GM20000 (cell line): Measurements from ENCODE around the gene HMCN2.

Source experiments
- DNase-seq: peaks from one replicate; pipeline ENCODE4 v3.0.0; 2012; ENCODE audit warnings: low spot score
- TF ChIP-seq, protein P1 (sequence below): IDR thresholded peaks from 2 replicates; pipeline ENCODE4 v1.5.1; 2012; ENCODE audit warnings: mild to moderate bottlenecking, control low read depth; ENCODE audit errors: extremely low read depth, missing control alignments

The HMCN2 gene

DNA sequence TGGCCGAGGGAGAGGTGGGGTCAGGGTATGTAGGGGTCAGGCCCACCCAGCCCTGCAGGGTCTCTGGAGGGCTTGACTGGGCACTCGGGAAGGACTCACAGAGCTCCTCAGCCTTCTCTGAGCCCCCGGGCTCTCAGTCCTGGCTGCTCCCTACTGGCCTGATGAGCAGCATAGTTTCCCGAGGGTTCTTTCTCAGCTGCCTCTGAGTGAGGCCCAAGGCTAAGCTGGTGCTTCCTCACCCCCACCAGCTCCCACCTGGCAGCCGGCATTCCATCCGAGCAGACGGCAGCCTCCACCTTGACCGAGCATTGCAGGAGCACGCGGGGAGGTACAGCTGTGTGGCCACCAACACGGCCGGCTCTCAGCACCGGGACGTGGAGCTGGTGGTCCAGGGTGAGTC lies 56.0 kb downstream of the HMCN2 start:
- DNase-seq, result no peak
- TF ChIP-seq, protein P1, sequence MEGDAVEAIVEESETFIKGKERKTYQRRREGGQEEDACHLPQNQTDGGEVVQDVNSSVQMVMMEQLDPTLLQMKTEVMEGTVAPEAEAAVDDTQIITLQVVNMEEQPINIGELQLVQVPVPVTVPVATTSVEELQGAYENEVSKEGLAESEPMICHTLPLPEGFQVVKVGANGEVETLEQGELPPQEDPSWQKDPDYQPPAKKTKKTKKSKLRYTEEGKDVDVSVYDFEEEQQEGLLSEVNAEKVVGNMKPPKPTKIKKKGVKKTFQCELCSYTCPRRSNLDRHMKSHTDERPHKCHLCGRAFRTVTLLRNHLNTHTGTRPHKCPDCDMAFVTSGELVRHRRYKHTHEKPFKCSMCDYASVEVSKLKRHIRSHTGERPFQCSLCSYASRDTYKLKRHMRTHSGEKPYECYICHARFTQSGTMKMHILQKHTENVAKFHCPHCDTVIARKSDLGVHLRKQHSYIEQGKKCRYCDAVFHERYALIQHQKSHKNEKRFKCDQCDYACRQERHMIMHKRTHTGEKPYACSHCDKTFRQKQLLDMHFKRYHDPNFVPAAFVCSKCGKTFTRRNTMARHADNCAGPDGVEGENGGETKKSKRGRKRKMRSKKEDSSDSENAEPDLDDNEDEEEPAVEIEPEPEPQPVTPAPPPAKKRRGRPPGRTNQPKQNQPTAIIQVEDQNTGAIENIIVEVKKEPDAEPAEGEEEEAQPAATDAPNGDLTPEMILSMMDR, result no peak

DNA sequence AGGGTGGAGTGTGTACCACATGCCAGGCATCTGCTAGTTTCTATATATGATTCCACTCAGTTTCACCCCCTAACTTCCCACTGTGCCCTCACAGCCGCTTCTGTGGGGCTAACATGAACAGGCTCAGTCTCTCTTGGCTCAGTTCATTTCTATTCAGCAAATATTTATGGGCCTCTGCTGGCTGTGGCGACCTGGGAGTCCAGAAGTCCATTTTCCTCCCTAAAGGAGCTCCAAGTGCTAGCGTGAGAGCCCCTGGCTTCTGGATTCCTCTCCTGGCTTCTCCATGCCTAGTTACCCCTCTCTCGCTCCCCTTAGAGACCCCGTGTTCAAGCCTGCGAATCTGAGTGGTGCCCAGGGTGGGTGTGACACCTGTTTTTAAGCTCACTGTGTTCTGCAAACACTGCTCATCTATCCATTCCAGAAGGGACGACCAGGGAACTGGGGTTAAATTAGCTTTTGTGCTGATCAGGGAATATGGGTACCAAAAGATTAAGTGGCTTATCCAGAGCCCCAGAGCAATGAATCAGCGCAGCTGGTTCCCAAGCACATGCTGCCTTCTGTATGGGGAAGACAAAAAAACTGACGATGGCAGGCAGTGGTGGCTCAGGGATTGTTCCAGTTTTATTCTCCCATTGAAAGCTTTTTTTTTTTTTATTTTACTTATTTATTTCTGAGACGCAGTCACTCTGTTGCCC lies 57.6 kb downstream of the HMCN2 start:
- no peak for DNase-seq
- TF ChIP-seq, protein P1, result no peak

DNA sequence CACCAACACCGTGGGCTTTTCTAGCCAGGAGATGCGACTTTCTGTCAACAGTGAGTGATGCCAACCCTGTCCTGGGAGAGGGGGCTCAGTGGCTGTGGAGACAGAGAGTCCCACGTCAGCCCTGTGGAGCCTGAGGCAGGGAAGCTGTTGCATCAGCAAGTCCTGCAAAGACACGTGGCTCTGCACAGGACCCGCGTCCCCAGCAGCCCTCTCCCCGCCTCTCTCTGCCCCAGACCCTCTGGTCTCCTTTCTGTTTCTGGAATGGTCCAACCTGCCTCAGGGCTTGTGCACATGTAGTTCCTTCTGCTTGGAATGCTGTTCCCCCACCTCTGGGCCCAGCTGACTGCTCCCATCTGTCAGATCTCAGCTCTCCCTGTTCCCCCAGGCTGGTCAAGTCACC lies 60.4 kb downstream of the HMCN2 start:
- TF ChIP-seq, protein P1, result no peak
- no peak for DNase-seq

DNA sequence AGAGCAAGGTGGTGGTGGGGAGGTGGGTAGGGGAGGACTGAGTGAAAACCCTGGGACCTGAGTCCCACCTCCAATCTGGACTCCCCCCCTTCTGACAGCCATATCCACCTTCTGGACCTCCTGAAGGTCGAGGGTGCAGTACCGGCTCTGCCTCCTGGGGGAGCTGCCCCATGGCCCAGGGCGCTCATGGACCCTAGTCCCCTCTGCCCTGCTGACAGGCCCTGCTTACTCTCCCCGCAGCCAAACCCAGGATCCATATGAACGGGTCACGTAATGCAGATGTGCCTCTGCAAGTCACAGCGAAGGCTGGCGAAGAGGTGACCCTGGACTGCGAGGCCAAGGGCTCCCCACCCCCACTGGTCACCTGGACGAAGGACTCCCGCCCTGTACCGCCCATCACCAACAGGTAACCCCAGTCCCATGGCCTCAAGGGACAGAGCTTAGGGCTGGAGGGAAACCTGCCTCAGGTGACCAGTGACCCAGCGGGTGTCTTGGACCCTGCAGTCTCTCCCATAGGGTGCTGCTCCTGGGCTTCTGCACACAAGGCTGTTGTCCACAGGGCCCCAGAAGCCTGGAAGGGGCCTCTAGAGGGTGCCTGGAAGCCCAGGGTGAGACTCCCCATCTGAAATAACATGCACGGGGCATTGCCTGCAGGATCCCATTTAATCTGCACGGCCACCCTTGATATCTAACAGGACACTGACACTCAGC lies 61.7 kb downstream of the HMCN2 start:
- no peak for DNase-seq
- TF ChIP-seq, protein P1, result no peak

DNA sequence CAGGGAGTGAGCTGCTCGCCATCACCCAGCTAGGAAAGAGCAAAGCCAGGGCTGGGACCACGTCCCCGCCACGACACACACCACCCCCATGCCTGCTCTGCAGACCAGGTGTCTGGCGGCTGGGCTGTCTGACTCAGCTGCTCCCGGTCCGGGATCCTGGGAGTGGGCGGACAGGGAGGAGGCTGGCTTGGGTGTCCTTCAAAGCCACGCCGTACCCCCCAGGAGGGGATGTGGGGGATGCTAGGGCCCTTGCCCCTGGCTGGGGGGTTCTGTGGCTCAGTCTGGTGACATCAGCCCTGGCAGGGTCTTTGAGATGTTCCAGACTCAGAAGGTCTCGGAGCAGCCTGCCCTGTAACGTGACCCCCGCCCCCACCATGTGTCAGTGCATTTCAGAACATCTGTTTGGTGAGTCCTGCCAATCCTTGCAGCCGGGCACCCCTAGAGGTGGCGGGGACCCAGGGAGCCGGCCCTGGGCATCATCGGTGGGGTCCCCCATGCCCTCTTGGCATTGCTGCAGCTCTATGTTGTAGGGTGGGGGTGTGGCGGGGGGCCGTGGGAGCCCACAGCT lies 62.3 kb downstream of the HMCN2 start:
- no peak for DNase-seq
- TF ChIP-seq, protein P1, result no peak

DNA sequence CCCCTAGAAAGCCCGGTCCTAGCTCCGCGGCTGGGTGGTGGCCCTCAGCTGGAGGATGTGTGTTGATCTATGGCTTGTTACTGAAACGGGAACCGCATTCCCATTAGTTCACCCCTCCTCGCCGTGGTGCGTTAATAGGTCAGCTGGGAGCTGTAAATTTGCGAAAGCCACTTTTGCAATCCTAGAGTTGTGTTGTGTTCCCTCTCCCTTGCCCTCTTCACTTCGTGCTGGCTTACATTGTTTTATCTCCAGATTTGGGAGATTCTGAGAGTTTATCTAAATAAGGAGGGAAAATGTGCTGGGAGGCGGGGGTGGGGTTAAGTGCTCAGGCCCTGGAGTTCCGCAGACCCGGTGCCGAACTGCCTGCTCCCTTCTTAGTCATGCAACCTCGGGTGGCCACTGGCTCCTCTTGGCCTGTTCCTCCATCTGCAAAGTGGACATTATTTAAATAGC lies 62.8 kb downstream of the HMCN2 start:
- TF ChIP-seq, protein P1, result no peak
- no peak for DNase-seq

DNA sequence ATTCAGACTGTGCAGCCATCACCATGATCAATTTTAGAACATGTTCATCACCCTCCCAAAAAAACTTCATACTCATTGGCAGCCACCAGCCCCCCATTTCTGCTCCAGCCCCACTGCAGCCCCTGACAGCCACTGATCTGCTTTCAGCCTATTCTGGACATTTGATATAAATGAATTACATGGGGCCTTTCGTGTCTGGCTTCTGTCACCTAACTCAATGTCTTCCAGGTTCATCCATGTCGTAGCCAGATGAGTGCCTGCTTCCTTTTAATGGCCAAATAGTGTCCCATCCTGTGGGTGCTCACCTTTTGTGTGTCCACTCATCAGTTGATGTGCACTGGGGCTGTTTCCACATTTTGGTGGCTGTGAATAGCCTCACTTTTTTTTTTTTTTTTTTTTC lies 63.5 kb downstream of the HMCN2 start:
- TF ChIP-seq, protein P1, result no peak
- DNase-seq, result no peak
